Measurements from ENCODE around the gene RPL32. TPM values are rescaled to one million over a fixed set of nuclear protein-coding genes. Genes with fewer than 3 reads are reported as not detected.
"Not testable (repeated sequence)": the region's sequence is repeated elsewhere in the genome, so short reads cannot be mapped to it uniquely, and the experiment has no call there.

RPL32 gene
- total RNA-seq, 4 donors from 2014 or later, result 1,159 to 2,367 (median 1,696) TPM

DNA sequence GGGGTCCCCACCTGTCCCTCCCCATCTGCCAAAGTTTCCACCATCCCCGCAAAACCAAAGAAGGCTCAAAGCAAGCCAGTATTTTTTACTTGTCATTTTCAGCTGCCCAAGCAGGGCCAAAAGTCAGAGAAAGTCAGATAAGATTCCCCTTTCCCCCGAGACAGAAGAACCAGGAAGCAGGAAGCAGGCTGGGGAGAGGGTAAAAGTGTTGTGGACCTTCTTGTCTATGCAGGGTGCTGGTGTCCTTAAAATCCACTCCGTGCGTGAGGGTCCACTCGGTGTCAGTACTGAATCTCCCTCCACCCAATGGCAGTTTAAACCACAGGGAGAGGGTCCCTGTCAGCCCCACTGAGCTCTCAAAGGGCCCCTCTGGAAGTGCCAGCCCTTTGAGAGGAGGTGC is 20.2 kb upstream of the RPL32 start:
- DNase-seq (ENCODE audit: low spot score in 2 of 2), result no peak
- H3K27ac ChIP-seq, result no peak overlapping the region
- H3K4me1 ChIP-seq, result no peaks in the 10 kb centered on the region
- WGBS, result 83% methylated on average over 2 of the region's 5 CpGs
- no peaks in the 10 kb centered on the region for H3K27me3 ChIP-seq
- H3K4me3 ChIP-seq, result no peak overlapping the region
- H3K36me3 ChIP-seq, result no peaks in the 10 kb centered on the region
- TF ChIP-seq EP300 (IDR thresholded peaks at IDR 0.05) (no peak), POLR2A (IDR thresholded peaks at IDR 0.05) (no peak), POLR2AphosphoS5 (IDR thresholded peaks at IDR 0.05) (no peak)
- TF ChIP-seq, protein P1, sequence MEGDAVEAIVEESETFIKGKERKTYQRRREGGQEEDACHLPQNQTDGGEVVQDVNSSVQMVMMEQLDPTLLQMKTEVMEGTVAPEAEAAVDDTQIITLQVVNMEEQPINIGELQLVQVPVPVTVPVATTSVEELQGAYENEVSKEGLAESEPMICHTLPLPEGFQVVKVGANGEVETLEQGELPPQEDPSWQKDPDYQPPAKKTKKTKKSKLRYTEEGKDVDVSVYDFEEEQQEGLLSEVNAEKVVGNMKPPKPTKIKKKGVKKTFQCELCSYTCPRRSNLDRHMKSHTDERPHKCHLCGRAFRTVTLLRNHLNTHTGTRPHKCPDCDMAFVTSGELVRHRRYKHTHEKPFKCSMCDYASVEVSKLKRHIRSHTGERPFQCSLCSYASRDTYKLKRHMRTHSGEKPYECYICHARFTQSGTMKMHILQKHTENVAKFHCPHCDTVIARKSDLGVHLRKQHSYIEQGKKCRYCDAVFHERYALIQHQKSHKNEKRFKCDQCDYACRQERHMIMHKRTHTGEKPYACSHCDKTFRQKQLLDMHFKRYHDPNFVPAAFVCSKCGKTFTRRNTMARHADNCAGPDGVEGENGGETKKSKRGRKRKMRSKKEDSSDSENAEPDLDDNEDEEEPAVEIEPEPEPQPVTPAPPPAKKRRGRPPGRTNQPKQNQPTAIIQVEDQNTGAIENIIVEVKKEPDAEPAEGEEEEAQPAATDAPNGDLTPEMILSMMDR (IDR thresholded peaks at IDR 0.05), result no peak
- H3K9me3 ChIP-seq, result peaks cover 4% of the 10 kb centered on the region

DNA sequence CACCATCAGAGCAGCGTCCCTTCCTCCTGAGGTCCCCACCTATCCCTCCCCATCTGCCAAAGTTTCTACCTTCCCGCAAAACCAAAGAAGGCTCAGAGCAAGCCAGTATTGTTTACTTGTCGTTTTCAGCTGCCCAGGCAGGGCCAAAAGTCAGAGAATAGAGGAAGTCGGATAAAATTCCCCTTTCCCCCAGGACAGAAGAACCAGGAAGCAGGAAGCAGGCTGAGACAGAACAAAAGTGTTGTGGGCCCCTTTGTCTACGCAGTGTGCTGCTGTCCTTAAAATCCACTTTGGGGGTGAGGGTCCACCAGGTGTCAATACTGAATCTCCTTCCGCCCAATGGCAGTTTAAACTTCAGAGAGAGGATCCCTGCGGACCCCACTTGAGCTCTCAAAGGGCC is 18.5 kb upstream of the RPL32 start:
- WGBS, result 81% methylated on average over 7 of the region's 7 CpGs
- TF ChIP-seq POLR2A (IDR thresholded peaks at IDR 0.05) (no peak), EP300 (IDR thresholded peaks at IDR 0.05) (no peak), POLR2AphosphoS5 (IDR thresholded peaks at IDR 0.05) (no peak)
- TF ChIP-seq, protein P1 (IDR thresholded peaks at IDR 0.05), result no peak

DNA sequence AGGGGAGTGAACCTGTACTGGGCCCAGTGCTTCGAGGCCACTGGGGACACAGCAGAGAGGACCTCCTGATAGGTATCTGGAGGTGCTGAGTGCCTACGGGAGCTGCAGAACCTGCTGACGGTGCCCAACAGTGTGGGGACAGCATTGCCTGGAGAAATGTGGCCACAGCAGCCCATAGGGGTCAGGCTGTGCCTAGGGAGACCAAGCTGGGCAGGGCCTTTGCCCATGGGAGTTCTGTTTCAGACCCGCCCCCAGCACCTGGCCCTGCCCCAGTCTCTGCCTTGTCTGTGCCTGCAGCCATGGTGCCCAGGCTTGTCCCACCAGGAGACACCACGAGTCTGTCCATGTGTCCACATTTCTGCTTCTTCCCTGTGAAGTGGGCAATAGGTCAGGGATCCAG is 15.3 kb upstream of the RPL32 start:
- 89% methylated on average over 4 of the region's 5 CpGs for WGBS
- H3K36me3 ChIP-seq, result no peaks in the 10 kb centered on the region
- H3K4me1 ChIP-seq, result no peaks in the 10 kb centered on the region
- no peak for DNase-seq (ENCODE audit: low spot score in 2 of 2)
- TF ChIP-seq POLR2AphosphoS5 (IDR thresholded peaks at IDR 0.05) (no peak), POLR2A (IDR thresholded peaks at IDR 0.05) (no peak), EP300 (IDR thresholded peaks at IDR 0.05) (no peak)
- TF ChIP-seq, protein P1 (IDR thresholded peaks at IDR 0.05), result no peak
- H3K4me3 ChIP-seq, result no peak overlapping the region
- no peak overlapping the region for H3K27ac ChIP-seq
- H3K9me3 ChIP-seq, result no peaks in the 10 kb centered on the region
- no peaks in the 10 kb centered on the region for H3K27me3 ChIP-seq

More for the DNA sequence above, 18.5 kb upstream of the RPL32 start:
- Histone ChIP-seq H3K9me3 (no peaks in the 10 kb centered on the region), H3K27ac (no peak overlapping the region), H3K4me1 (no peaks in the 10 kb centered on the region), H3K27me3 (no peaks in the 10 kb centered on the region), H3K36me3 (no peaks in the 10 kb centered on the region), H3K4me3 (no peak overlapping the region)
- no peak for DNase-seq (ENCODE audit: low spot score in 2 of 2)

DNA sequence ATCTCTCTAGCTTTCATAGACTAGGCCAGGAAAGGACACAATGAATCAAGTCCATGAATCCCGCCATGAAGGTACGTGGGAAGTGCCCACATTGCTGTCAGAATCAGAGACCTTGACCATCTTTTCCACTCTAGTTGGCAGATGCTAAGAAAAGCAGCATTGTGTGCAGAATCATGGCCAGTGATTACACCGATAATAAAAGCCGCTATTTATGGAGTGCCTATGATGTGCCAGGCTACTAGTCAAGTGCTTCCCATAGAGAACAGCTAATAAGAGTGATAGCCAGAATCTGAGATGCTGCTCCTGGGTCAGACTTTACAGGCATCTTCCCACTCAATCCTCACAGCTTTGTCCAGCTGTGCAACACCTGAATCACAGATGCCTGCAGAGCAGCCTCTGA is 13.2 kb upstream of the RPL32 start:
- H3K4me1 ChIP-seq, result no peaks in the 10 kb centered on the region
- no peaks in the 10 kb centered on the region for H3K27me3 ChIP-seq

DNA sequence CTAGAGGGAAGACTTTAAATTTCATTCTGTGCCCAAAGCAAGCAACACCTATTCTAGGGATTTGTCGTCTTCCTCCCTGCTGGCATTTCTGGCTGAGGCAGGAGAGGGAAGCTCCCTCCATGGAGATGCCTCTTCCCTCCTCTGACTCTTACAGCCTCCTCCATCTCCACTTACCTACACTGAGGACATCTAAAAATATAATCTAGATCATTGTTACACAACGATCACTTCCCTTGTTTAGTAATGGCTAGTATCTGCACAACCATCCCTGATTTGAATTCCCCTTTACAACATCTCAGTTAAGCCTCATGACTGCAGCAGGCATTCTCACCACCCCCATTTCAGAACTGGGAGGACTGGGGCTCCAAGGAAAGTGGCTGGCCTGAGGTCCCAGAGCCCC is 12.5 kb upstream of the RPL32 start:
- whole genome bisulfite sequencing, result 61% methylated on average over 2 of the region's 2 CpGs

More for the DNA sequence above, 13.2 kb upstream of the RPL32 start:
- H3K27ac ChIP-seq, result no peak overlapping the region
- no peaks in the 10 kb centered on the region for H3K36me3 ChIP-seq
- no peak overlapping the region for H3K4me3 ChIP-seq
- H3K9me3 ChIP-seq, result no peaks in the 10 kb centered on the region
- 66% methylated on average over 4 of the region's 4 CpGs for whole genome bisulfite sequencing
- no peak for DNase-seq (ENCODE audit: low spot score in 2 of 2)
- TF ChIP-seq, protein P1 (IDR thresholded peaks at IDR 0.05), result no peak
- no peak for TF ChIP-seq POLR2AphosphoS5 (IDR thresholded peaks at IDR 0.05)
- no peak for TF ChIP-seq POLR2A (IDR thresholded peaks at IDR 0.05)

DNA sequence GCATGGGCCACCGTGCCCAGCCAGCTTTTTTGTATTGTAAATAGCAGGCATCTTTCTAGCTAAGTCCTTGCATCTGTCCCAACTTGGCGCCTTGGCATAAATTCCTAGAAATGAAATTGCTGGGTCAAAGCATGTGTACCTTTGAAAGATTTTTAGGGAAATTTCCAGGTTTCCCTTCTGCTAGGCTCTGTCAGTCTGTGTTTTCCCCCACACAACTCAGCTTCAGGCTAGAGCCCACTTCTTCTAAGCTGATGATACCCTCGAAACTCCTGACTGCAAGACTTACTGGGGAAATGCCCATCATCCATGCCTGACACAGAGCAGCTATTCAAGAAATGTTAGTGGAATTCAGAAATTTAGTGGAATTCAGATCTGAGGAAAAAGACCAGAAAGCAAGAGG is 10.8 kb upstream of the RPL32 start:
- Histone ChIP-seq H3K9me3 (no peaks in the 10 kb centered on the region), H3K4me1 (no peaks in the 10 kb centered on the region), H3K4me3 (no peak overlapping the region), H3K27me3 (no peaks in the 10 kb centered on the region), H3K36me3 (no peaks in the 10 kb centered on the region), H3K27ac (no peak overlapping the region)
- TF ChIP-seq EP300 (IDR thresholded peaks at IDR 0.05) (no peak), POLR2AphosphoS5 (IDR thresholded peaks at IDR 0.05) (no peak), POLR2A (IDR thresholded peaks at IDR 0.05) (no peak)
- TF ChIP-seq, protein P1 (IDR thresholded peaks at IDR 0.05), result no peak
- no peak for DNase-seq (ENCODE audit: low spot score in 2 of 2)
- WGBS, result 78% methylated on average over 3 of the region's 3 CpGs

More for the DNA sequence above, 12.5 kb upstream of the RPL32 start:
- H3K27me3 ChIP-seq; DNase-seq (ENCODE audit: low spot score in 2 of 2); H3K36me3 ChIP-seq; H3K4me3 ChIP-seq; H3K9me3 ChIP-seq; H3K27ac ChIP-seq; H3K4me1 ChIP-seq: not testable (repeated sequence)
